Left lung (tissue), 10 donors: Measurements from ENCODE around the gene KRTAP19-6. TPM values are rescaled to one million over a fixed set of nuclear protein-coding genes. Genes with fewer than 3 reads are reported as not detected.

Experiments
- ATAC-seq: fragments of 200-7000 bp; cut with Tn5 transposase; one replicate; pipeline ENCODE4 v1.9.1; 2020; ENCODE audit warnings: moderate library complexity
- DNase-seq, 4 donors: peaks; one replicate each; pipeline ENCODE4 v3.0.0-alpha.2; 2013 to 2020
- H3K27ac ChIP-seq, 2 donors: fragments of 200-600 bp; sonication (generic) in 1 of 2; one replicate each; pipeline versions ENCODE4 v1.5.0 to v1.8.0; 2020 to 2021
- H3K27me3 ChIP-seq, 2 donors: fragments of 200-600 bp; sonication (generic) in 1 of 2; one replicate each; pipeline versions ENCODE4 v1.5.0 to v1.8.0; 2020 to 2021
- H3K36me3 ChIP-seq, 2 donors: fragments of 200-600 bp; sonication (generic) in 1 of 2; one replicate each; pipeline versions ENCODE4 v1.5.0 to v1.8.0; 2020 to 2021
- H3K4me1 ChIP-seq, 2 donors: fragments of 200-600 bp; one replicate each; pipeline ENCODE4 v1.8.0; 2021
- H3K4me3 ChIP-seq, 2 donors: fragments of 200-600 bp; sonication (generic) in 1 of 2; one replicate each; pipeline versions ENCODE4 v1.5.0 to v1.8.0; 2020 to 2021; ENCODE audit warnings: mild to moderate bottlenecking in 1 of 2
- H3K9me3 ChIP-seq, 2 donors: fragments of 200-600 bp; sonication (generic) in 1 of 2; one replicate each; pipeline versions ENCODE4 v1.5.0 to v1.8.0; 2020 to 2021
- intact Hi-C, 2 donors: fragments of 100-400 bp; cut with DNase I; formaldehyde crosslinking; loops; one replicate each; pipeline versions ENCODE4 v1.11.2 to v1.14.2; 2022
- polyA plus RNA-seq, 6 donors: library from polyadenylated mRNA; unstranded; fragments of 120-200 nt; gene quantifications; one replicate each; pipeline ENCODE4 v1.2.1, GENCODE V29; 2013; ENCODE audit not compliant: insufficient read length in 6 of 6
- total RNA-seq, 2 donors: library from RNA; stranded (reverse); fragmentation: NEBNext Ultra II Directional; extraction: Animal tissue kit (Norgen Biotek cat#: 25700); gene quantifications; one replicate each; pipeline ENCODE4 v1.2.1, GENCODE V29; 2021
- TF ChIP-seq, protein P1 (sequence below), 2 donors: fragments of 200-600 bp; sonication (generic) in 1 of 2; IDR thresholded peaks; one replicate each; pipeline versions ENCODE4 v1.5.0 to v1.8.0; 2021; ENCODE audit warnings: antibody characterized with exemption in 2 of 2
- donor health status: DM: no; HTN: yes; CAD: no.
- donor health status: DM: no; HTN: no; CAD: no.

KRTAP19-6 gene
- total and polyA plus RNA-seq, 8 donors: not detected

DNA sequence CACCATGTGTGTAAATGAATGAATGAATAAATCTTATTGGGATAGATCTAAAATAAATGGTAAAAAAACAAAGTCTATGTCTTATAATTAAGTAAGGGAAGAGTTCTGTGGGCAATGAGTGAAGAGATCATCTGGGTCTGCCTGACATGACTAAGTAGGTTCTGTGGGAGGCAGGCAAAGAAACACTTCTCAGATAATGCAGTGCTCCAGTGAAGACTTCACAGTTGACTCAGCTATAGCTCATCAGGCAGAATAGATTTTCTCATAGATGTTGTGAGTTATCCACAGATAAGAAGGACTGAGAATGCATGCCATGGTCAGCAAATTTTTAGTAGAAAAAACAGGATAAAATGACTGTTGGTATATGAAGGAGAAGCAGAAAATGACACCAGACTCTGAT is 36.1 kb upstream of the KRTAP19-6 start:
- no peak overlapping the region for H3K4me3 ChIP-seq
- H3K36me3 ChIP-seq: no peaks in the 10 kb centered on the region
- ATAC-seq: no peak
- no peaks in the 10 kb centered on the region for H3K4me1 ChIP-seq
- TF ChIP-seq, protein P1, sequence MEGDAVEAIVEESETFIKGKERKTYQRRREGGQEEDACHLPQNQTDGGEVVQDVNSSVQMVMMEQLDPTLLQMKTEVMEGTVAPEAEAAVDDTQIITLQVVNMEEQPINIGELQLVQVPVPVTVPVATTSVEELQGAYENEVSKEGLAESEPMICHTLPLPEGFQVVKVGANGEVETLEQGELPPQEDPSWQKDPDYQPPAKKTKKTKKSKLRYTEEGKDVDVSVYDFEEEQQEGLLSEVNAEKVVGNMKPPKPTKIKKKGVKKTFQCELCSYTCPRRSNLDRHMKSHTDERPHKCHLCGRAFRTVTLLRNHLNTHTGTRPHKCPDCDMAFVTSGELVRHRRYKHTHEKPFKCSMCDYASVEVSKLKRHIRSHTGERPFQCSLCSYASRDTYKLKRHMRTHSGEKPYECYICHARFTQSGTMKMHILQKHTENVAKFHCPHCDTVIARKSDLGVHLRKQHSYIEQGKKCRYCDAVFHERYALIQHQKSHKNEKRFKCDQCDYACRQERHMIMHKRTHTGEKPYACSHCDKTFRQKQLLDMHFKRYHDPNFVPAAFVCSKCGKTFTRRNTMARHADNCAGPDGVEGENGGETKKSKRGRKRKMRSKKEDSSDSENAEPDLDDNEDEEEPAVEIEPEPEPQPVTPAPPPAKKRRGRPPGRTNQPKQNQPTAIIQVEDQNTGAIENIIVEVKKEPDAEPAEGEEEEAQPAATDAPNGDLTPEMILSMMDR (IDR thresholded peaks at IDR 0.05): no peak
- H3K27me3 ChIP-seq: no peaks in the 10 kb centered on the region
- intact Hi-C loops: no loop called here
- H3K9me3 ChIP-seq: no peaks in the 10 kb centered on the region
- no peak overlapping the region for H3K27ac ChIP-seq
- no peak for DNase-seq

DNA sequence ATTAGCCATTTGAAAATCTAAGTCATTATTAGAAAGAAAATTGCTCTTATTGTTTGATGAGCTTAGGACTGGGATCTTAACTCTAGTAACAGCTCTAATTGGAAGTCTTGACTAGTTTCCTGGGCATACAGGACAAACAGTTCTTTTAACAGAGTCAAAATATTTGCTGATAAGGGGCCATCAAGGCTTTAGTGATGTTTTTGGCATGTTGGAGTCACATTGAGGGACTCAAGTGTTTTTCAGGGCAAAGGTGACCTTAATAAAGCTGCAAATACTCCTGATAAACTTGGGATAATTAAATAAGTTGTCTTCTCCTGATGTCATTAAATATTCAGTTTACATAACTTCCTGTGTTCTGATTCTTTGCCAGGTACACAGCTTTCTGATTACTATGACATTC is 26.0 kb upstream of the KRTAP19-6 start:
- intact Hi-C loops: no loop called here
- no peaks in the 10 kb centered on the region for H3K9me3 ChIP-seq
- TF ChIP-seq, protein P1 (IDR thresholded peaks at IDR 0.05): no peak
- H3K27me3 ChIP-seq: no peaks in the 10 kb centered on the region
- H3K4me3 ChIP-seq: no peak overlapping the region
- H3K27ac ChIP-seq: no peak overlapping the region
- ATAC-seq (no peak), DNase-seq (no peak)
- H3K4me1 ChIP-seq: no peaks in the 10 kb centered on the region
- no peaks in the 10 kb centered on the region for H3K36me3 ChIP-seq

GRCh38 chr21:30563630-30564029 is 22.0 kb upstream of the KRTAP19-6 start:
- ATAC-seq (no peak), DNase-seq (no peak)
- Histone ChIP-seq H3K4me3 (no peak overlapping the region), H3K36me3 (no peaks in the 10 kb centered on the region), H3K27ac (no peak overlapping the region), H3K27me3 (no peaks in the 10 kb centered on the region), H3K4me1 (no peaks in the 10 kb centered on the region), H3K9me3 (no peaks in the 10 kb centered on the region)
- TF ChIP-seq, protein P1 (IDR thresholded peaks at IDR 0.05): no peak
- intact Hi-C loops: no loop called here

- no peaks in the 10 kb centered on the region for H3K4me1 ChIP-seq
- ATAC-seq (no peak), DNase-seq (no peak)
- H3K36me3 ChIP-seq: no peaks in the 10 kb centered on the region
- H3K27me3 ChIP-seq: no peaks in the 10 kb centered on the region
- no peak overlapping the region for H3K27ac ChIP-seq
- no peak overlapping the region for H3K4me3 ChIP-seq
- no peaks in the 10 kb centered on the region for H3K9me3 ChIP-seq
- TF ChIP-seq, protein P1 (IDR thresholded peaks at IDR 0.05): no peak
- intact Hi-C loops: no loop called here
Observed at GRCh38 chr21:30563072-30563471, 21.4 kb upstream of the KRTAP19-6 start.

DNA sequence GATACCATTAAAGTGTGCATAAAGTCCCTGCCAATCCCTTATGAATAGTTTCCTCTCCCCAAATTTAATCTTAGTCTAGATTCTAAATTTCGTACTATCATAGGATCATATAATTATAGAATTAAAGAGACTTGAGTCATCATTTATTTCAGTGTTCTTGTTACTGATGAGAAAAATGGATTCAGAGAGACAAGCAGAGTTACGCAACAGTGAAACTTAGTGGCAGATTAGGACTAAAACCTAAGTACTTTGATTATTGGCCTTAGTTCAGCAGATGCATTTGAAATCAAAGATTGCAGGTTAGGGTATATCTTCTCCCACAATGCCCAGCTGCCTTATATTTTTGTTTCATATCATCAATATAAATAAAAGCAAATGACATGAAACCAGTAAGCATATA is 20.3 kb upstream of the KRTAP19-6 start:
- Histone ChIP-seq H3K27me3 (no peaks in the 10 kb centered on the region), H3K36me3 (no peaks in the 10 kb centered on the region), H3K4me3 (no peak overlapping the region), H3K27ac (no peak overlapping the region), H3K9me3 (no peaks in the 10 kb centered on the region), H3K4me1 (no peaks in the 10 kb centered on the region)
- intact Hi-C loops: no loop called here
- DNase-seq (no peak), ATAC-seq (no peak)
- TF ChIP-seq, protein P1 (IDR thresholded peaks at IDR 0.05): no peak
